ENCODE results near the gene CSRP1. TPM values are rescaled to one million over a fixed set of nuclear protein-coding genes. Genes with fewer than 3 reads are reported as not detected.

The CSRP1 gene
- total RNA-seq, 2 donors from 2014 or later, result 186 to 376 TPM

- no peak for TF ChIP-seq CTCF (IDR thresholded peaks at IDR 0.05)
- H3K27me3 ChIP-seq, result no peaks in the 10 kb centered on the region
- no peak overlapping the region for H3K9ac ChIP-seq (ENCODE audit: low read depth in 2 of 2, low read length in 2 of 2)
- intact Hi-C loops (cut with DNase I), result no loop called here
- H3K9me3 ChIP-seq, result no peaks in the 10 kb centered on the region
- H3K4me1 ChIP-seq, result no peaks in the 10 kb centered on the region
- peaks cover 12% of the 10 kb centered on the region for H3K36me3 ChIP-seq
- H3K27ac ChIP-seq, result peak overlapping the region; percentile 47
- H3K4me3 ChIP-seq, result no peak overlapping the region
- DNase-seq, result no peak
These were observed 17.2 kb downstream of the CSRP1 start for GRCh38 chr1:201489643-201490261.

GRCh38 chr1:201488830-201489589 is 17.9 kb downstream of the CSRP1 start:
- H3K9me3 ChIP-seq, result no peaks in the 10 kb centered on the region
- no peaks in the 10 kb centered on the region for H3K27me3 ChIP-seq
- H3K4me3 ChIP-seq, result no peak overlapping the region
- no peak overlapping the region for H3K9ac ChIP-seq (ENCODE audit: low read depth in 2 of 2, low read length in 2 of 2)
- intact Hi-C loops (cut with DNase I), result no loop called here
- no peak for DNase-seq
- peaks cover 12% of the 10 kb centered on the region for H3K36me3 ChIP-seq
- TF ChIP-seq CTCF (IDR thresholded peaks at IDR 0.05), result no peak
- H3K4me1 ChIP-seq, result no peaks in the 10 kb centered on the region
- peak overlapping the region; percentile 47 for H3K27ac ChIP-seq

GRCh38 chr1:201487742-201488141 is 19.2 kb downstream of the CSRP1 start:
- H3K36me3 ChIP-seq, result peaks cover 12% of the 10 kb centered on the region
- no peaks in the 10 kb centered on the region for H3K9me3 ChIP-seq
- no peaks in the 10 kb centered on the region for H3K27me3 ChIP-seq
- no peak for TF ChIP-seq CTCF (IDR thresholded peaks at IDR 0.05)
- no peaks in the 10 kb centered on the region for H3K4me1 ChIP-seq
- H3K9ac ChIP-seq (ENCODE audit: low read depth in 2 of 2, low read length in 2 of 2), result no peak overlapping the region
- no peak overlapping the region for H3K27ac ChIP-seq
- H3K4me3 ChIP-seq, result no peak overlapping the region
- no peak for DNase-seq
- intact Hi-C loops (cut with DNase I), result no loop called here

GRCh38 chr1:201486187-201486586 is 20.7 kb downstream of the CSRP1 start:
- H3K4me3 ChIP-seq, result no peak overlapping the region
- H3K9me3 ChIP-seq, result no peaks in the 10 kb centered on the region
- H3K36me3 ChIP-seq, result peaks cover 12% of the 10 kb centered on the region
- no peaks in the 10 kb centered on the region for H3K27me3 ChIP-seq
- no peak overlapping the region for H3K27ac ChIP-seq
- no peak for TF ChIP-seq CTCF (IDR thresholded peaks at IDR 0.05)
- H3K4me1 ChIP-seq, result peaks cover 9% of the 10 kb centered on the region
- H3K9ac ChIP-seq (ENCODE audit: low read depth in 2 of 2, low read length in 2 of 2), result no peak overlapping the region
- intact Hi-C loops (cut with DNase I), result no loop called here
- no peak for DNase-seq

GRCh38 chr1:201485184-201485774 is 21.6 kb downstream of the CSRP1 start:
- H3K4me3 ChIP-seq, result no peak overlapping the region
- H3K27me3 ChIP-seq, result no peaks in the 10 kb centered on the region
- no peak overlapping the region for H3K27ac ChIP-seq
- DNase-seq, result no peak
- intact Hi-C loops (cut with DNase I), result no loop called here
- peaks cover 13% of the 10 kb centered on the region for H3K4me1 ChIP-seq
- TF ChIP-seq CTCF (IDR thresholded peaks at IDR 0.05), result no peak
- H3K9ac ChIP-seq (ENCODE audit: low read depth in 2 of 2, low read length in 2 of 2), result no peak overlapping the region
- H3K36me3 ChIP-seq, result peaks cover 12% of the 10 kb centered on the region
- H3K9me3 ChIP-seq, result no peaks in the 10 kb centered on the region
